AML-193 (cell line): ENCODE data around the gene DAB2IP.
A peak's percentile ranks its signal among the peaks of the same experiment; 100 is the strongest.

Source experiments
- DNase-seq, 2 experiments: peaks; one replicate each; lab custom pipeline; 2025; lab: John Stamatoyannopoulos, UW

DAB2IP gene

GRCh38 chr9:121685146-121685794, 33.8 kb downstream of the DAB2IP start:
- DNase-seq, result no peak

DNA sequence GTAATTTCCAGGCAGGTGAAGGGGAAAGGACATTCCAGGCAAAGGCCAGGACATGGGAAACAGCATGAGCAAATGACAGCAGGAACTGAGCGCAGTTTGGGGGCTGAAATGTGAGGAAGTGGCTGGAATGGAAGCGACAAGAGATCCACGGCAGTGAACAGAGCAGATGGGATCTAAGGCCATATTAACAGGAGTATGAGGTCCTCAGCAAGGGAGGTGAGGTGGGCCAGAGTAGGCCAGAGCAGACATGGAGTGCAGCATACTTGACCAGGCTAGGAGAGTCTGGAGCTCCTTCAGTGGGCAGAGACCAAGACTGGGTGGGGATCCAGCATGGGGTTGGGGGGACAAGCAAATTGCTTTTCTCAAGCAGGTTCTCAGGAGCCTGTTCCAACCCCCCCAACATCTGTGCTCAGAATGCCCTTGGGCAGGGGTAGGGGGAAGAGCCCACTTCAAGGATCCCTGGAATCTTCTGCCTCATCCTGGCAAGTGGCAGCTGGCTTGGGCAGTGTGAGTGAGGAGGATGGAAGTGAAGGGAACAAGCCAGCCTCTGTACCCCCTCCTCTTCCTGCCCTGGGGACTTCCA, 34.5 kb downstream of the DAB2IP start:
- DNase-seq, result no peak

DNA sequence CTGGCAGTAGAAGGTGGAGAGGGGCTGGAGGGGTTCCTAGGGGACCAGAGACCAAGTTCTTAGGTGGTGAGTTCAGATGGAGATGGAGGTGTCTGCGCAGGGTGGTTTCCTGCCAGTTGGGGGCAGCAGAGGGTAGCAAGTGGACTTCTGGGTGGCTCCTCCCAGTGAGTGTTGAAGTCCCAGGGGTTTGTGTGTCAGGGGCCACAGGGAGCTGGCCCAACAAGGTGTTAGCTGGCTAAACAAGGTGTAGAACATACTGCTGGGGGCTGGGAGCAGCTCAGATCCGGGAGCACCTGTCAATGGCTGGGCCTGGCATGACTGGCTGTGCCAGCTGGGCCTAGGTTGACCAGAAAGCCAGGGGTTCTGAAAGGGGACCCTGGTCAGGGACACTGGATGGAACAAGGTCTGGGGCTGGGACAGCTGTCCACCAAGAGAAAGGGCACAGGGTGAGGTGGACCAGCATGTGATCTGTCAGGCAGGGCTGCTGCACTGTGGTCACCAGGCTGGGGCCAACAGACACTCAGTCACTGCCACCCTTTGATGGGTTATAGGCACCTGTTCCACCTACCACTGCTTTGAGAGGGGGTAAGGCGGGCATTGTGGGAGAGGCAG, 35.6 kb downstream of the DAB2IP start:
- DNase-seq, result peak; percentile 35 to 54

DNA sequence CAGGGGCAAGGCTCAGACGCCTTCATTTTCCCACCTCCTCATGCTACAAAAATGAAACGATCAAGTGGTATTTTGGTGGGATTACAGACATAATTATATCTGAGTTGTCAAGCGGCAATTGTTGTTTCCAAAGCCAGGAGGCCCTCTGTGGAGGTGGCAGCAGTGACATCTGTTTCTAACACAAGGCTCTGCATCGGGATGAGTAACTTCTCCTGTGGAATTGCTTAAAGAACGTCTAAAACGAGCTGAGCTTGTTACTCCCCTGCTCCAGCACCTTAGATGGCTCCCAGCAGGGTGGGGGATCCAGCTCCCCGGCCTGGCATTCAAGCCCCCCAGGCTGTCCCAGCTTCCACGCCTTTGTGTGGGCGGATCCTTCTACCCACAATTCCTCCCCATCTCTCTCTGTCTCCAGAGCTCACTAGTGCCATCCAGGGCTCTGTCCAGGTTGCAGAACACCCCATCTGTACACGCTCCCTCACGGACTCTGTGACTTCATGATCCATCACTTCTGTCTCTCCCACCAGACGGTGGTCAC, 36.8 kb downstream of the DAB2IP start:
- DNase-seq, result no peak

- no peak for DNase-seq
Observed at GRCh38 chr9:121688681-121689080, 37.2 kb downstream of the DAB2IP start.

GRCh38 chr9:121689461-121690157, 38.2 kb downstream of the DAB2IP start:
- no peak for DNase-seq

DNA sequence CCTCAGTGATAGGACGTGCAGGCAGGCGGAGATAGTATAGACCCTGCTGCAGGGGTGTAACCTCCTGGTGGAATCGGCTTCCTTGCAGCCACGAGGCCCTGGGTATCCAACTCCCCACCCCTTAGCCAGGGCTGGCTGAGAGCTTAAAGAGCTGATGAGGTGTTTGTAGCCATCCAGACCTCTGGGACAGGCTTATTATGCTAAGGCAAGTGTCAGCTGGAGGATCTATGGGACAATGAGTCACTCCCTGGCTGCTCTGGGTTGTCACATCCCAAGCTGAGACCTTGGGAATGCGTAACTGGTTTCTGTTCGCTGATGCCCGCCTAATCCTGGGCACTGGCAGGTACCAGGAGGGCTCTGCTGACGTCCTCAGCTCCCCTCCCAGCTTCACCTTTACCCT, 38.9 kb downstream of the DAB2IP start:
- no peak for DNase-seq

- no peak for DNase-seq
Observed at GRCh38 chr9:121690766-121691165, 39.3 kb downstream of the DAB2IP start.

GRCh38 chr9:121691890-121692289, 40.5 kb downstream of the DAB2IP start:
- DNase-seq, result no peak

DNA sequence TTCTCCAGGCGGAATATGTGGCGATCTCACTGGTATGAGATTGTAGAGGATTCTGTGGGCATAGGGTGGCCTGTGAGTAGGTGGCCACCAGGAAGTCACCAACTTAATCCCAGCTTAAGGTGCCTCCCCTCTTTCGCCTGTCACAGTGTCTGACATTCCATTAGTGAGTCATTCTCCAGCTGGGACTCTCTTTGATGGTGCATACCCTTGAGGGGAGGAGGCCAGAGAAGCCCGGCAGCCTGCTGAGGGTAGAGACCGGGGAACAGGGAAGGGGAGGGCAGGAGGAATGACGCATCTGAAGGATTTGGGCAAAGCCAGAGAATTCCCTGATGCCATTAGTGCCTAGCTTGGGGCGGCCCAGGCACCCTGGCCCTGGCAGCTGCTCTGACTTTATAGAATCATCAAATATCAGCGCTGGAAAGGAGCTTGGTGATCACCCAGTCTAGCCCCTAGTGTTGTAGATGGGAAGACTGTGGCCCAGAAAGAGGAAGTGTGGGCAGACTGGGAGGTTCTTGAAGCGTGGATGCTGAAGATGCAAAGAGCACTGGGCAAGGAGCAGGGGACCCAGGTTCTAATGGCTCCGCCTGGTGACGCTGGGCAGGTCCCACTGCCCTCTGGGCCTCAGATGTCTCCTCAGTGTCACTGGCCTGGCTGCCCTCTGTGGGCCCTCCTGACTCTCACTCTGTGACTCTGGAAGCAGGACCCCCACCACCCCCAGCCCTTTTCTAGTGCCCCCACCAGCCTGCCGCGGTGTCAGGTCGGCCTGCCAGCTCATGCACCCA, 41.4 kb downstream of the DAB2IP start:
- peak in 1 of 2 experiments; percentile 5 for DNase-seq

- DNase-seq, result no peak
Observed at GRCh38 chr9:121693388-121693670, 41.9 kb downstream of the DAB2IP start.

DNA sequence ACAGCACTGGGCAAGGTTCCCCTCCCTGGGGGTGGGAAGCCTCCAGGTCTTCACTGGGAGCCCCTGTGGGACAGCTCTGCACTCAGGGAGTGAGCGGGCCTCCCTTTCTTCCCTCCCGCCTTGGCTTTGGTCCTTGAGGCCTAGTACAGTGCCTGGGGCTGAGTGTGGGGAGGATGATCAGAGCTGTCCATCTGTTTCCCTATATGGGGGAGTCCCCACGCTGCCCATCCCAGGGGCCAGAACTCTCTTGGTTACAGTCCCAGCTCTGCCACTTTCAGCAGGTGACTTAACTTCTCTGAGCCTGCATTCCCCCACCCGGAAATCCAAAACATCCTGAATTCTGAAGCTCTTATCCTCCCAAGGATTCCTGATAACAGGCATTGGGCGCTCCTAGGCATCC, 42.6 kb downstream of the DAB2IP start:
- no peak for DNase-seq

GRCh38 chr9:121694600-121694999, 43.2 kb downstream of the DAB2IP start:
- no peak for DNase-seq

GRCh38 chr9:121696930-121697329, 45.5 kb downstream of the DAB2IP start:
- no peak for DNase-seq

DNA sequence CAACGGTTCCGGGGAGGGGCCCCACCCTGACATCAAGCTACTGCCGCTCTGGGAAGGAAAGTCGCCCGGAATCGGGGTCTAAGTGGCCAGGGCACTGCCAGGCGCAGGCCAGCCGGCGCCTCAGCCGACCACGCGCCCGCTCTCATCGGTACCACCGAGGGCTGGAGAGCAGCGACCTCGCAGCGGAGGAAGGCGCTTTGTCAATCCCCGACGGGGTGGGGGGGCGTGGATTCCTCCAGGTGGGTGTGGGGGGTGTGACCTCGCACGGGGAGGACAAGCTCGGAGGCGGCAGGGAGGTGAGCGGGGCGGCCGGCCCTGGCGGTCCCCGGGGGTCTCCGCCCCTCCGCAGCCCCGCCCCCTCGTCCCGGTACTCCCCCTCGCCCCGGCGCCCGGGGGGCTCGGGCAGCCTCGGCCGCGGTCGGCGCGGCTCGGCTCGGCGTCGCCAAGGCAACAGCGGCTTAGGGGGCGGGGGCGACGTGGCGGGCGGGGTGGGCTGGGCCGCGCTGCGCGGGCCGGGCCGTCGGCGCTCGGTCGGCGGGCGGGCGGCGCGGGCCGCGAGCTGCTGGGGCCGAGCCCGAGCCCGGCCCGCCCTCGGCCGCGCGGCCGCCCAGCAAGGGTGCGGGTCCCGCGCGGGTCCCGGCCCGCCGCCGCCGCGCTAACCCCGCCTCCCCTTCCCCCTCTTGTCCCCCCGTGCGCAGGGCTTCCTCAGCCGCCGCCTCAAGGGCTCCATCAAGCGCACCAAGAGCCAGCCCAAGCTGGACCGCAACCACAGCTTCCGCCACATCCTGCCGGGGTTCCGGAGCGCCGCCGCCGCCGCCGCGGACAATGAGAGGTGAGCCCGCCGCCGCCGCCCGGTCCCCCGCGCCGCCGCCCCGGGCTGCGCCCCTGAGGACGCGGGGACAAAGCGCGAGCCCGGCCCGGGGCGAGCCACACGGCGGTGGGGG, 47.5 kb downstream of the DAB2IP start:
- peak; percentile 26 to 43 for DNase-seq

DNA sequence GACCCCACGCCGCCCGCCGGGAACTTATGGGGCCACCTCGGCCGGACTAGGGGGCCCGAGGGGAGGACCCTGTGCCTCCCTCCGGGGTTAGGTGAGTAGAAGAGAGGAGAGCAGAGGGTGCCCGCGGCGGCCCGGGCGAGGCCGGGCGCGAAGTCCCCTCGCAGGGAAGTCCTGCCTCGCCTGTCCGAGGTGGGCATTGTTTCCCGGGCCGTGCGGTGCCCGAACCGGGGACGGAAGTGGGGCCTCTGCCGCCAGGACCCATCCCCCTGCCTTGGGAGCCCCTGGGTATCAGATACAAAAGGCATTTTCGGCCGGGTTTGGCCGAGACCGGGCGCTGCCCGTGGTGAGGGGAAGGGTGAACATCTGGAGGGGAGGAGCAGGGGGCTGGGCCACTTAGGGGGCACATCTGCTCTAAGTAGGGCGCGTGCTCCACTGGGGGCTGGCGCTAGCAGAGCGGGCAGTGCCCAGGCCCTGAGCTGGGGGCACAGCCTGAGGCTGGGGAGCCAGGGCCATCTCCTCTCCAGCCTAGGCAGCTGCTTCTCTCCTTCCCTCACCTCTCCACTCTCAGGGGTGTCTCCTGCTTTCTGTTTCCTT, 48.2 kb downstream of the DAB2IP start:
- no peak for DNase-seq

- no peak for DNase-seq
Observed at GRCh38 chr9:121700165-121700831, 48.9 kb downstream of the DAB2IP start.

DNA sequence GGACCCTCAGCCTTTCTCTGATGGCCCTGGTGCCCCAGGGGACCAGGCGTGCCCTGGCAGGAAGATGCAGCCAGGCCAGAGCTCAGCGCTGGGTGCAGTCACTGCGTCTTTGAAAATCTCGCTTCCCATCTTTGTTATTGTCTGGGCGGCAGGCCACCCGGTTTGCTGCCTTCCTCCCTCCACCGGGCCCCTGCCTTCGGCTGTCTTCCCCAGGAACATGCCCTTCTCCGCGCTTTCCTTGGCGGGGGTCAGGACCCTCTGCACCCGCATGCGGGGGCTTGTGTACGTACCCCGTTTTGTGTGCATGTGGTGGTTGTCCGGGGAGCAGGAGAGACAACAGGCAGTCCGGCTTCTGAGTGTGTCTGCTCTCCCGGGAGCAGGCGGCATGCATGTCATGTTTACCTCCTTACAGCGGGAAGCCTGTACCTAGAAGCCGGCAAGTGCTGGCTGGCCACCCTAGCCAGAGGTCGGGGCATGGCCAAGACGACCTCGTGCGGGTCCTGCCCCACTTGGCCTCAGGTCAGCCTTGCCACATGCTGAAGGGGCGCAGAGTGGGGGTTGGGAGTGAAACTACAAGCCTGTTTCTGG, 49.5 kb downstream of the DAB2IP start:
- no peak for DNase-seq

DNA sequence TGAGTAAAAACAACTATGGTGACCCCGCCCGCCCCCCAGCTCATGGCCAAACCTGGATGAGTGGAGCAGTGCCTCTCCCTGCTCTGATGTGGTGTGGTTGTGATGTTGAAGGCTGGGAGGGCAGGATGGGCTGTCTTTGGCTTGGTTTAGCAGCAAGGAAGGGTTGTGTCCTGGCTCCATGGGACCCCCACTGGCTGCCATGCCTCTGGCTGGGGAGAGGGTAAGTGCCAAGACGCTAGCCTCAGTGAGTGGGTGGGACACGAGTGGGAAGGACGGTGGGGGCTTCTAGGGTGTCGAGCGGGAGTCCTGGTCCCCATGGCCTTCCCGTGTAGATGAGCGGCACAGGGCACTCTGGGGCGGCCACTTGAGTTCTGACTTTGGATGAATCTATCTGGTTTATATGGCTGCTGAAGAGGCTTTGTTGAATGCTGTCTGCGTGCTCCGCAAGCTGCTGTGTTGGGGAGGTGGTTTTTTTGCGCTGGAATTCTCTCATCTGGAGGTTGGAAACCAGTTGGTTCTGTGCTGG, 50.4 kb downstream of the DAB2IP start:
- DNase-seq, result no peak
